Measurements from ENCODE around the gene TSPAN2.

GRCh38 chr1:115069659-115070308 lies 19.5 kb downstream of the TSPAN2 start:
- TF ChIP-seq CTCF (IDR thresholded peaks at IDR 0.05) (no peak), POLR2A (IDR thresholded peaks at IDR 0.05) (no peak)
